ENCODE measurements around the gene TWIST2.

TWIST2 gene

GRCh38 chr2:238857959-238858358, 10.1 kb downstream of the TWIST2 start:
- peak; percentile 45 to 81 for DNase-seq

- DNase-seq: no peak
Observed at GRCh38 chr2:238859636-238860347, 11.9 kb downstream of the TWIST2 start.

DNA sequence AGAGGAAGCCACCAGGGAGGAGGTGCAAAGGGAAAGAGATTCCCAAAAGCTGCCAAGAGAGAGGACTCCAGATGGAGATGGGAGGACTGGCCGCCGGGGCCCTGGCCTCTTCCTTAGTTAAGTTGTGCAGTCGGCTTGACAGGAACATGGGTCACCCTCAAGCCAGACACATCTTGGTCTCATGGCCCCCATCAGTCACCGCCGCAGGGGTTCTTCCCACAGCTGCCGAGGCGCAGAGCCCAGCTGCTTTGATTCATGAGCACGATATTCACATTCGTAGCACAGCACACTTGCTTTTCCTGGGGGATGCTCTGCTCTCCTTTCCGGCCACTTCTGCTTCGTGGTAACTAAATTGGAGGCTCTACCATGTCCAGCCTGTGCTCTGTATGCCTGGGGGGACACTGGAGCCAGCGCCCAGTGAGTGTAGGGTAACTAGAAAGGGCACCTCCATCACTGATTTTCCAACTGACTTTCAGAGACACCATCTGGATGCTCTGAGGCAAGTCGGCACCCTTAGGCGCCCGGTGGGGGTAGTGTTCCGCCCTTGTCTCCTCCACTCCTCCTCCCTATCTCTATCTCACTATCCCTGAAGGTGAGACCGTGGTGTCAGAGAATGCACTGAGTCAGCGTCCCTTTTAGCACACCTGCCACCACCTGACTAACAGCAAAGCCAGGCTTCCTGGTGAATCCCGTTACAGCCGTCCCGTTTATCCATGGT, 13.3 kb downstream of the TWIST2 start:
- DNase-seq: no peak

GRCh38 chr2:238861766-238862315, 14.0 kb downstream of the TWIST2 start:
- DNase-seq: no peak

GRCh38 chr2:238862701-238863100, 14.8 kb downstream of the TWIST2 start:
- no peak for DNase-seq

- DNase-seq: no peak
Observed at GRCh38 chr2:238863231-238863630, 15.3 kb downstream of the TWIST2 start.

- DNase-seq: no peak
Observed at GRCh38 chr2:238863749-238864206, 15.9 kb downstream of the TWIST2 start.

DNA sequence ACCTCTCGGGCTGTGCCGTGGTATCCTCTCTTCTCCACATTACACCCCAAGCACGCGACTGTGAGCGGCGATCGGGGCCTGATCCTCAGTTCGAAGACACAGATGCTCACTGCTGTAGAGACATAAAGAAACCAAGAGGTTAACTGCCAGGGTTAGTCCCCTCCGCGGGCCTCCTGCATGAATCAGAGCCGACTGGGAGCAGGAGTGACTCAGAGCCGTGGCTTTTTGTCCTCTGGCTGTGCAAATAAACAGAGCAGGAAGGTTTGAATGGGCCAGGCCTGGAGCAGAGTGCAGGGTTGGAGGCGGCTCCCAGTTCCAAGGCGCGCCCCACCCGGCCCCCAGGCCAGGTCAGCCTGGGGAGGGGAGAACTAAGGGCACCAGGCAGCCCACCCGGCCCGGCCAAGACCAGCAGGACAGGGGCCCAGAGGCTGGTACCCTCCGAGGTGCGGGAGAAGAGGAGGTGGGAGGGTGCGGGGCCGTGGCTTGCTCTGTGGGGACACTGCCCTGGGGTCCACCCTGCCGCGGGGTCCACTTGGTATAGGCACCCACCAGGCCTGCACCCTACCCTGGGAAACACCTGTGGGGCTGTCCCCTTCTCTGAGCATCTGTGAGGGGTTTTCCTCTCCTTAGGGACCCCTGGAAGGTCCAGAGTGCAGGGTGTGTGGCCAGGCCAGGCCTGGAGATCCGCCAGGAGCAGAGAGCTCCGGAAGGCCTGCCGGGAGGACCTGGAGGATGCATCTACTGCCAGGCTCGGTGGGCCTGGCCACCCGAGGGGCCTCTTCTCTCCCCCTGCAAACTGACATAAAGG, 16.5 kb downstream of the TWIST2 start:
- DNase-seq: no peak

GRCh38 chr2:238865015-238865719, 17.3 kb downstream of the TWIST2 start:
- no peak for DNase-seq

GRCh38 chr2:238865744-238866355, 18.0 kb downstream of the TWIST2 start:
- DNase-seq: no peak

GRCh38 chr2:238866656-238867277, 18.9 kb downstream of the TWIST2 start:
- DNase-seq: no peak

DNA sequence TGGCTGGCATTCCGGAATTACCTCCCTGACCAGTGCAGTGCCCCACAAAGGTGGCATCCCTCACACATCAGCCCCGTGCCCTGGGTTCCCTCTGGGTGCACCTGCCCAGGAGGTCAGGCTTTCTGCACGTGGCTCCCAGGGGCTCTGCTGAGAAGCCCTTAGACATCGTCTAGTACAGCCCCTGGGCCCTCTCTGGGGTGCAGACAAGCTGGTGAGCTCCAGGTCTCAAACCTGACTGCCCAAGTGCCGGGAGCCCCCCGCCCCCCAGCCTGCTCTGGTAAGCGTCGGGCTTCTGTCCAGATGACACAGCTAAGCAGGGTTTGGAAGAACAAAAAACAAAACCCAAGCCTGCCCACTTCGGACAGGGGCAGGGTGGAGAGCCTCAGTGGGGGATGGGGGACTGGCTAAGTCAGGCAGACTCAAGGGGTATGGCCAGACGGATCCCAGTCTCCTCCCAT, 20.2 kb downstream of the TWIST2 start:
- DNase-seq: no peak

DNA sequence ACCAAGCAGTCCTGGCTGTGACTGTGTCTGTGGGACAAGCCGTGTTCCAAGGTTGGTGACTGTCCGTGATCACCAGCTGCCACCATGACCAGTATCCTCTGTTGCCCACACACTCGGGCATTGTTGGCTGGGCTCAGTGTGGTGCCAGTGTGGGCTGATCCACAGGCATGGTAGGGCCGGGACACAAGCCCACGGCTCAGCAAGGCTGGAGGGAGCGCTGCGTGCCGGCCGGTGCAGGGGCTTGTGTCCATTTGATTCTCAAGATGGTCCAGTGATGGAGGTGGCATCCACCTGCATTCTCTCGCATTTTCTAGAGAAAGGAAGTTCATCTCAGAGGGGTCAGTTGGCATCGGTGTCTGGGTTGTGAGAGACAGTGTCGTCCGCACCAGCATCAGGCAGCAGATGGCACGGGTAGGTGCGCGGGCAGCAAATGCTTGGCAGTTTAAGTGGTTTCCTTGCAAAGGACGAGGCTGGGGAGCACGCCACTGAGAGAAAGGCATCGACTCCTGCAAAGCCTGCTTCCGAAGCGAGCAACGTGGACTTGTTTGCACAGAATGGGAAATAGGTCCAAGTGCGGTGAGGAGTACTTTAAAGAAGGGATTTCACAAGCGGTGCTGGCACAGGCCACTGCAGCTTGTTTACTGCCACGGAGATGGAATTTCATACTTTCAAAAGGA, 20.9 kb downstream of the TWIST2 start:
- no peak for DNase-seq

- DNase-seq: no peak
Observed at GRCh38 chr2:238869293-238870124, 21.6 kb downstream of the TWIST2 start.

DNA sequence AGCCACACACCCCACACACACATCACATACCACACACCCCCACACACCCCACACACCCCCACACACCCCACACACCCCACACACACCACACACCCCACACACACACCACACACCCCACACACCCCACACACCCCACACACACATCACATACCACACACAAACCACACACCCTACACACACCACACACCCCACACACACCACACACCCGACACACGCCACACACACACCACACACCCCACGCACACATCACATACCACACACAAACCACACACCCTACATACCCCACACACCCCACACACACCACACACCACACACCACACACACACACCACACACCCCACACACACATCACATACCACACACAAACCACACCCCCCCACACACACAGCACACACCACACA, 22.4 kb downstream of the TWIST2 start:
- no peak for DNase-seq

DNA sequence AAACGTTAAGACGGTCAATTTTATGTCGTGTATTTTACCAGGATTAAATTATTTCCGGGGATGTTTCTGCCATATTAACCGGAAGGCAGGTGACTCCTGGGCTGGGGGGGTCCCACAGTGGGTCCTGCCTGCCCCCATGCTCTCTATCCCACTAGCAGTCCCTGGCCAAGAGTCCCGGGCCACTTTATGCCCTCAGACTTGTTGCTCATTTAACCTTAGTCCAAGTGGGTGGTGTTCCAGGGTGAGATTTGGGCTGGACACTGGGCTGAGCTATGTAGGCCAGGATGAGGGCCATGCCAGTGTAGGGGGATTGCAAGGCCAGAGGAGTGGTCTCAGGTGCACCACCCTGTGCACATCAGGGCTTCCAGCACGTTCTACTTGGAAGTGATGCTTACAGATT, 24.1 kb downstream of the TWIST2 start:
- no peak for DNase-seq

DNA sequence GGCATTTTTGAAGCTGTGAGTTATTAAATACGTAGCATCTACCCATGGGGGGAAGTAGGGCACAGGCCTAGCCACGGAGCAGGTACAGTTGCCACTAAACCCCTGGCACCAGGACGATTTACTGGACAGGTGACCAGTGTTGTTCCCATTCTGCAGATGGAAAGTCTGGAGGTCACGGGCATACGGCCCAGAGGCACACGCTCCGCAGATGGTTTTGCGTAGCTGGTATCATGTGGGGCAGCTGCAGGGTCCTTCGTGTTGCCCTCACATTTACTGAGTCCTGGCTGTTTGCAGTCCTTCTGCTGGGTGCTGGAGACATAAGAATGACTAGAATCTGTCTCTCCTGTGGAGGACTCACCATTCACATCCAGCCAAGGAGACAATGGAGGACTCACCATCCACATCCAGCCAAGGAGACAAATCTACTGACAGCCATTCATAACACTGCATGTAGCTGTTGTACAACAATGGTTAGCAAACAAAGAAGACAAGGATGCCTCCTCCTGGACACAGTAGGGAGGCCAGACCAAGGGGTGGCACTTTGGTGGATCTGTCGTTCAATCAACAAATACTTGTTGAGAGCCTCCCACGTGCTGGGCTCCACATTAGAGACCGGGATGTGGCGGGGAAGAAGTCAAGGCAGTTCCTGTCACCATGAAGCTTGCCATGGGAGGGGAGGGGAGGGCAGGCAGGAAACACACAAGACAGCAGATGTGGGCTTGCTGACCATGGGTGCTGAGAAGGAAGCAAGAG, 24.9 kb downstream of the TWIST2 start:
- DNase-seq: no peak

GRCh38 chr2:238873381-238873801, 25.5 kb downstream of the TWIST2 start:
- DNase-seq: no peak

GRCh38 chr2:238873841-238874240, 26.0 kb downstream of the TWIST2 start:
- DNase-seq: no peak

Measured in inflammatory macrophage (primary cell).